GM19043 (cell line): ENCODE measurements around the gene CYP2C18.
A peak's percentile ranks its signal among the peaks of the same experiment; 100 is the strongest.
"Not testable (repeated sequence)": the region's sequence is repeated elsewhere in the genome, so short reads cannot be mapped to it uniquely, and the experiment has no call there.

ENCODE experiments used
- ATAC-seq: cut with Tn5 transposase; IDR thresholded peaks from one replicate; pipeline ENCODE4 v1.9.1; 2021; ENCODE audit warnings: low read depth; ENCODE audit not compliant: unreplicated experiment

The CYP2C18 gene

DNA sequence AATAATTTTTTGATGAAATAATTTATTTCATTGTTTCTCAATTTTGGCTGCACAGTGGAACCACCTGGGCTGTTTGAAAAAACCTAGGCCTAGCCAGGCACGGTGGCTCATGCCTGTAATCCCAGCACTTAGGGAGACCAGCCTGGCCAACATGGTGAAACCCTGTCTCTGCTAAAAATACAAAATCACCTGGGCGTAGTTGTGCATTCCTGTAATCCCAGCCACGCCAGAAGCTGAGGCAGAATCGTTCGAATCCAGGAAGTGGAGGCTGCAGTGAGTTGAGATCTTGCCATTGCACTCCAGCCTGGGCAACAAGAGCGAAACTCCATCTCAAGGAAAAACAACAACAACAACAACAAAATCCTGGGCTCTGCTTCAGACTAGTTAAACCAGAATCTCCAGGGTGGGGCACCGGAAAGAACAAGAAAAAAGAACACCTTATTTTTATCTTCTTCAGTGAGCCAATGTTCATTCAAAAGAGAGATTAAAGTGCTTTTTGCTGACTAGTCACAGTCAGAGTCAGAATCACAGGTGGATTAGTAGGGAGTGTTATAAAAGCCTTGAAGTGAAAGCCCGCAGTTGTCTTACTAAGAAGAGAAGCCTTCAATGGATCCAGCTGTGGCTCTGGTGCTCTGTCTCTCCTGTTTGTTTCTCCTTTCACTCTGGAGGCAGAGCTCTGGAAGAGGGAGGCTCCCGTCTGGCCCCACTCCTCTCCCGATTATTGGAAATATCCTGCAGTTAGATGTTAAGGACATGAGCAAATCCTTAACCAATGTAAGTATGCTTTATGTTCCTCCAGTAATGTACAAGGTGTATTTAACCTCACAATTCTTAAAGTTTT, at the start of gene CYP2C18:
CYP2C18 (plus strand) TSS at position 516 of the 841 bp plus-strand sequence; CDS start at position 607, 91 bp downstream.
- no peak for ATAC-seq

DNA sequence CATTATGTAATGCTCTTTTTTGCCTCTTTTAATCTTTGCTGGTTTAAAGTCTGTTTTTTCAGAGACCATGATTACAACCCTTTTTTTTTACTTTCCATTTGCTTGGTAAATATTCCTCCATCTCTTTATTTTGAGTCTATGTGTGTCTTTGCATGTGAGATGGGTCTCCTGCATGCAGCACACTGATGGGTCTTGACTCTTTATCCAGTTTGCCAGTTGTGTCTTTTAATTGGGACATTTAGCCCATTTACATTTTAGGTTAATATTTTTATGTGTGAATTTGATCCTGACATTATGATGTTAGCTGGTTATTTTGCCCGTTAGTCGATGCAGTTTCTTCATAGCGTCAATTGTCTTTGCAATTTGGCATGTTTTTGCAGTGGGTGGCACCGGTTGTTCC, 45.4 kb upstream of the CYP2C18 start:
- ATAC-seq: not testable (repeated sequence)

DNA sequence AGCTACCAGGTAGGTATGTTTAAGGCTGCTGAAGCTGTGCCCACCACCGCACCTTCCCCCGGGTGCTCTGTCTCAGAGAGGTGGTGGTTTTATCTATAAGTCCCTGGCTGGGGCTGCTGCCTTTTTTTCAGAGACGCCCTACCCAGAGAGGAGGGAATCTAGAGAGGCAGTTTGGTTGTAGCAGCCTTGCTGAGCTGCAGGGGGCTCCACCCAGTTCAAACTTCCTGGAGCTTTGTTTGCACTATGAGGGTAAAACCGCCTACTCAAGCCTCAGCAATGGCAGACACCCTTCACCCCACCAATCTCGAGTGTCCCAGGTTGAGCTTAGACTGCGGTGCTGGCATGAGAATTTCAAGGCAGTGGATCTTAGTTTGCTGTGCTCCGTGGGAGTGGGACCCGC, 43.6 kb upstream of the CYP2C18 start:
- ATAC-seq: no peak

DNA sequence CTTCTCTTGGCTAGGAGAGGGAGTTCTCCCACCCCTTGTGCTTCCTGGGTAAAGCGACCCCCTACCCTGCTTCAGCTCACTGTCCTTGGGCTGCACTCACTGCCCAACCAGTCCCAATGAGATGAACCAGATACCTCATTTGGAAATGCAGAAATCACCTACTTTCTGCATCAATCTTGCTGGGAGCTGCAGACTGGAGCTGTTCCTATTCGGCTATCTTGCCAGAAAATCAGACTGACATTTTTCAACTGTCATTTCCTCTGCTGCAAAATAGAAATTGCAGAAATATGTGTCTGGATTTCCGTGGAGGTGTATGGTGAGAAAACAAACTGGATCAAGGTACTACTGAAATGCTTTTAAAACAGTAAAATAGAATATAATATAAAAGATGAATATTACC, 43.0 kb upstream of the CYP2C18 start:
- no peak for ATAC-seq

DNA sequence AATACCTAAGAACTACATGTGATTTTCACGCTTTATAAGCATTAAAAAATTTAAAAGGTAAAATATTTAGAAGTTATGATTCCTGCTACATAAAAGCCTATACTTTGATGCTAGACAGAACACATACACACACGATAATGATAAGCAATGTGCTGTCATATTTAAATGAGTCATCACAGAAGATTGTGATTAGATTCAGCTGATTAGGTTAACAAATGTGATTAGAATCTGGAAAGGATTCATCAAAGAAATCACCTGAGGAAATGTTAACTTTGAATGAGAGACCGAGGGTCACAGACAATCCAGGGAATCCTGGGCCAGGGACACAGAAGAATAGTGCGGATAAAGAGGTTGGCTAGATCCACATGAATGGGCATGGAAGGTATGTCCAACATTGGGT, 42.0 kb upstream of the CYP2C18 start:
- no peak for ATAC-seq

DNA sequence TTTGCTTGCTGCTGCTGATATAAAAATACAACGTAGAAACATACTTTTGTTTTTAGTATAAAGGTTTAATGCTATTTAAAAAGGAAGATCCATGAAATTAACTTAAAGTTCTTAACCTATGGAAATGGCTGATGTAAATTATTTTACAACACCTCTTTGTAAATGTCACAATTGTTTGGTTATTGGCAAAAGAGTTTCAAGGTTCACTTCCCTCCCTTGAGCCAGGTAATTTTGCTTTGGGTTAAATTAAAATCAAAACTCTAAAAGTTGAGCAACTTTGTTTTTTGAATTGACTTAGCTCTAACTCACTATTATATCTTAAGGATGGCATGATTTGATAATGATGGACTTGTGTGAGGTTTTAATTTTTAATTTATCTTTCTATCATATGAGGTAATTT, 39.2 kb upstream of the CYP2C18 start:
- no peak for ATAC-seq

DNA sequence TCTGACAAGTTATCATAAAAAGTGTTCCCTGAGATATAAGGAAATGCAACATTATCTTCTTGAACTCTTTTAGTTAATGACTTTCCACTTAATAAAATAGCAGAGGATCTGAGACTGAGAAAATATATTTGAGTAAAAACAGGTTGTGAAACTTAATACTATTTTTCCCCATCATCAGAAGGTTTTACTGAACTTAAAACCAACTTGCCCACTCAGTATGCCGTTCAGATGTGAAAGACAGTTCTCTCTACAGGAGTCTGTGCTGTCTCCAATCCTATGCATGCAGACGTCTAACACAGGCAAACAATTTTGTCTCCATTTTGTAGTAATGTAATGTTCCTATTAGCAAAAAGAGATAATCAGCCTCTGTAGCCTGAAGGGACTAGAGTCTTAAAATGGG, 38.2 kb upstream of the CYP2C18 start:
- peak; percentile 78 for ATAC-seq

DNA sequence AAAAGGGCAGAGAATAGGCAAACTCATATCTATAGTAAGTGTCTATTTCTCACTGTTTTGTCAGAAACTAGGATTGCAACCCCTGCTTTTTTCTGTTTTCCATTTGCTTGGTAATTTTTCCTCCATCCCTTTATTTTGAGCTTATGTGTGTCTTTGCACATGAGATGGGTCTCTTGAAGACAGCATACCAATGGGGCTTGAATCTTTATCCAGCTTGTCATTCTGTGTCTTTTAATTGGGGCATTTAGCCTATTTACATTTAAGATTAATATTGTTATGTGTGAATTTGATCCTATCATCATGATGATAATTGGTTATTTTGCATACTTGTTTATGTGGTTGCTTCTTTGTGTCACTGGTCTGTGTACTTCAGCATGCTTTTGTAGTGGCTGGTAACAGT, 28.3 kb upstream of the CYP2C18 start:
- not testable (repeated sequence) for ATAC-seq

DNA sequence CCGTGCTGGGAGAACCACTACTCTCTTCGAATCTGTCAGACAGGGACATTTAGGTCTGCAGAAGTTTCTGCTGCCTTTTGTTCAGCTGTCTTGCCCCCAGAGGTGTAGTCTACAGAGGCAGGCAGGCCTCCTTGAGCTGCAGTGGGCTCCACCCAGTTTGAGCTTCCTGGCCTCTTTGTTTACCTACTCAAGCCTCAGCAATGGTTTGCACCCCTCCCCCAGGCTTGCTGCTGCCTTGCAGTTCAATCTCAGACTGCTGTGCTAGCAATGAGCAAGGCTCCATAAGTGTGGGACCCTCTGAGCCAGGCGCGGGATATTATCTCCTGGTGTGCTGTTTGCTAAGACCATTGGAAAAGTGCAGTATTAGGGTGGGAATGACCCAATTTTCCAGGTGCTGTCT, 20.5 kb upstream of the CYP2C18 start:
- ATAC-seq: not testable (repeated sequence)

DNA sequence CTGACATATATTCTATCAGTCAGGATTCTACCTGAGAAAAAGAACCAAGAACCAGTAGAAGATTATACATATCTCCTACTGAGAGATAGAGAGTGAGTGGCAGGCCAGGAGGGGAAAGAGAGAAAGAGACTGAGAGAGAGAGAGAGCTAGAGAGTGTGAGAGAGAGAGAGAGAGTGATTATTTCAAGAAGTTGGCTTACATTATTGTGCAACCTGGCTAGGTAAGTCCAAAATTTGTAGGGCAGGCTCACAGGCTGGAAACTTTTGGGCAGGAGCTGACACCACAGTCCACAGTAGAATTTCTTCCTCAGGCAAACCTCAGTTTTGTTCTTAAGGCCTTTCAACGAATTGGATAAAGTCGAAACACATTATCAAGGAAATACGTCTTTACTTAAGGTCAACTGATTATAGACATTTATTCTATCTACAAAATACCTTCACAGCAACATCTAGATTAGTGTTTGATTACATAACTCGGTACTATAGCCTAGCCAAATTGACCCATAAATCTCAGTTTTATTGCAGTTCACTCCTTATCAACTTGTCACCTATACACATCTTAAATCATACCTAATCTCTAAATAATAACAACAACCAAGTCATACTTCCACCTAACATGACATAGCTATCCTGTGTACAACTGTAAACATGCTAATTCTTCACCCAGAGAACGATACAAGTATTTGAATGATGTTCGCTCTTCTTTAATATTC, 17.0 kb upstream of the CYP2C18 start:
- no peak for ATAC-seq

DNA sequence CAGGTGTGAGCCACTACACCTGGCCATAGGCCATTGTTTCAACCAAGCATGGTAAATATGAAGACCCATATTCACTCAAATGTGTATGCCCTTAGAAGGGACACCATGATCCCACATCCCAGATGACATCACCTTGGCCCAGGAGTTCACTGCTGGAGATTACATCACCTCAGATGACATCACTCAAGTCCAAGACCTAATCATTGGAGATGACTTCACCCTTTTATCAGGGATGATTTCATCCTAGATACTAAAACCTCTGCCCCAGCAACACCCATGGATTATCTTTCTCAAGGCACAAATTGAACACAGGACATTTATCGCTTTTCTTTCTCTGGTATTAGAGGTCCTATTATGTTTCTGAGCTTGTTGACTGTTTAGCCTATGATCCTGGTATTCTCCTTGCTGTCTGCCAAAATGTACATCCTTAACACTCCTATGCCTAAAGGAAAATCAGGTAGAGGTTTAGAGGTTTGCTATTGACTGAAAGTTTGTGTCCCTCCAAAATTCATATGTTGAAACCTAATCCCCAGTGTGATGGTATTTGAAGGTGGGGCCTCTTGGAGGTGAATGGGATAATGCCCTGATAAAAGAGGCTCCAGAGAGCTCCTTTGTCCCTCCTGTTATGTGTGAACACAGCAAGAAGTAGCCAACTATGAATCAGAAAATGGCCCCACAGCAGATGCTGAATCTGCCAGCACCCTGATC, 9.8 kb upstream of the CYP2C18 start:
- no peak for ATAC-seq

DNA sequence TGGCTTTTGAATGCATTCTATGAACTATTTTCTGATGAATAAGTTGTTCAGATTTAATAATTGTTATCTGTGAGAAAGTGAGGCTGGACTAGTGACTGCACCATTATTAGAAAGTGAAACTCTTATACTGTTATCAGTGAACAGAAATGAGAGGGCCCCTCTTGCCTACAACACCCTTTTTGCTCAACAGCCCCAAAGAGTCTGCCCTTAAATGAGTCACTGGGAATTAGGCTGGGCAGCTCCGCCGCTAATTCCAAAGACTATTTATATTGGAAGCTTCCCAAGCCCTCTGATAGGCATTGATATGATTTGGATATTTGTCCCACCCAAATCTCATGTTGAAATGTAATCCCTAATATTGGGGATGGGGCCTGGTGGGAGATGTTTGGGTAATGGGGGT, 7.0 kb upstream of the CYP2C18 start:
- ATAC-seq: no peak

DNA sequence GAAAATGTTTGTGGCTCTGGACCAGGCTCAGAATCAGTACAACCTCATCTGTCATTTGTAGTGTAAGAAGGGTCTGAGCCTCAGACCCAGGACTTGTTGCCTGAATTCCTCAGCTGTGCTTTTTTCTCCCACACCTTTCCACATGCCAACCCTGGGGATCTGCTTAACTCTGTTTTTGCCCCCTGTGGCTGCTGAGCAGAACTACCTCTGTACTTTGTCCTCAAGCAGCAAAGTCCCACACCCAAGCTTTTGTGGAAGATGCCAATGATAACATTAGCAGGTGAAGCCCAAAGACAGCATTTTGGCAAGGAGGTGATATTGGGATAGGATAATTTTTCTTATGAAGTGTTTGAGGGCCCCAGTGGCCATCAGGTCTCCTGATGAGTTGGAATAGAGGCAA, 5.8 kb upstream of the CYP2C18 start:
- ATAC-seq: no peak

DNA sequence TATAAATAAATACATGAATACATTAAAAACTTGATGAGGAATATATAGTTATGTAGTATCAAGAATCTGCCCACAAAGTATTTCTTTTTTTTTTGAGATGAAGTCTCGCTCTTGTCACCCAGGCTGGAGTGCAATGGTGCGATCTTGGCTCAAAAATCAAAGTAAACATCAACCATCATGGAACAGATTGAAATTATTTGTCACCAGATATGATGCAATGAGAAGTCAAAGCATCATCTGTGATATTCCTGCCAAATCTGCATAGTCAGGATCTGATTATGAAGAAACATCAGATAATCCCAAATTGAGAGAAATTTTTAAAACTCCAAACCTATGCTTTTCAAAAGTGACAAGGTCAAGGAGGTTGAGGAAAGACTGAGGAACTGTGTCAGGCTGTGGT, 5.1 kb upstream of the CYP2C18 start:
- ATAC-seq: no peak

DNA sequence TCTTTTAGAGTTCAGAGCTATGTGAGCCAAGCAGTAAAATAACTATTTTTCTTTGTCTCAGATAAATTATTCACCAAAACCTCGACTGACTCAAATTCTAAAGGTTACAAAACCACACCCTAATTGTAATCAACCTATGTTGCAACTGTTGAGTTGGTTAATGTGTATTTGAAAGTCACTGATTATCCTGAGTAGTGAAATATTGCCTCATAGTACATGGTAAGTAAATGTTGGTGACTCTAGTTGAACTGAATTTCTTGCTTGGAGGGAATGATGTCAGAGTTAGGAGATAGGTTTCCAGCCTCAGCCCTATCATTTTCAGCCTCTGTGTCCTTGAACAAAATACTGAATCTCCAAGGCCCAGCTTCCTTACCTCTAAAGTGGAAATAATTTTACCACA, 3.0 kb upstream of the CYP2C18 start:
- peak; percentile 54 for ATAC-seq

DNA sequence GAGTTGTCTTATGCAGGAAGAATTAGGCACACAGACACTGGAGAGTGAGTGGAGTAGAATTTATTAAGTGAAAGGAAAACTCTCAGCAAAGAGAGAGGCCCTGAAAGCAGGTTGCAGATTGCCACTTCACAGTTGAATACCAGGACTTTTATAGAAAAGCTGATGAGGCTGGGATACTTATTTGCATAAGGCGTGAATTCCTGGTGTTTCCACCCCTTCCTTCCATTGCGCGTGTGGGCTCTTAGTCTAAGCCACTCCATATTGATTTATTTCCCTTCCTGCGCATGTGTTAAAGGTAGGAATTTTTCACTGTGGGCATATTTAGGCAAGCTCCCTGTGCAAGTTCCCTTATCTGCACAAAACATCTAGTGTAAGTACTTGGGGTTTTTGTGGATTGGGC, 893 bp upstream of the CYP2C18 start:
- not testable (repeated sequence) for ATAC-seq

DNA sequence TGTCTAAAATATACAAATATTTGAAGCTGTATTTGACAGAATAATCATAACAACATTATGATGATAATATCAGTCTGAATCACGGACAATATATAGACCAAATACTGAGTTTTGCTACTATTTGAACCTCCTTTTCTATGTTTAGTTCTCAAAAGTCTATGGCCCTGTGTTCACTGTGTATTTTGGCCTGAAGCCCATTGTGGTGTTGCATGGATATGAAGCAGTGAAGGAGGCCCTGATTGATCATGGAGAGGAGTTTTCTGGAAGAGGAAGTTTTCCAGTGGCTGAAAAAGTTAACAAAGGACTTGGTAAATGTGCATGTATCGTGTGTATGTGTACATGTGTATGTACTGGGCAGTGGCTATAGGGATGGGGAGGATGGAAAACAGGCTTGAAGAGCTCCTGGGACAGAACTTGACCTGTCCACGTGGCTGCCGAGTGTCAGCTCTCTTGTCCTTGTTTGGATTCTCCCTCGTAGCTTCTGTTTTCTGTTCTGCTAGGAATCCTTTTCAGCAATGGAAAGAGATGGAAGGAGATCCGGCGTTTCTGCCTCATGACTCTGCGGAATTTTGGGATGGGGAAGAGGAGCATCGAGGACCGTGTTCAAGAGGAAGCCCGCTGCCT, 4.2 kb downstream of the CYP2C18 start:
- ATAC-seq: no peak

DNA sequence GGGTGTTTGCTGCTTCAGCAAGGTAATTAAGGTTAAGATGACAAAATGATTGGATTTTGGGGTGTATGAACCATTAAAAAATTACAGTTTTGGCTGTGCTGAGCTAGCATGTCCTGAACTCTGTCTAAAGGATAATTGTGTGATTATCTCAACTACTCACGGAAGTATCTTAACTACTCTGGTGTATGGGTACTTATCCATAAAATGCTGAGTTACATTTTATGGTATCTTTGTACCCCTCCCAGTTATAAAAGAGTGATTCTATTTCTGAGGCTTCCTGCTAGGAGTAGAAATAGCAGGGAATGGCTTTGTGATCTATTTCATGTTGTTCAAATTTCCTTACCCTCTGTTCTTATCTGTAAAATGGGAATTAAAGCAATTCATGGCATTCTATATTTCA, 22.6 kb downstream of the CYP2C18 start:
- ATAC-seq: no peak

DNA sequence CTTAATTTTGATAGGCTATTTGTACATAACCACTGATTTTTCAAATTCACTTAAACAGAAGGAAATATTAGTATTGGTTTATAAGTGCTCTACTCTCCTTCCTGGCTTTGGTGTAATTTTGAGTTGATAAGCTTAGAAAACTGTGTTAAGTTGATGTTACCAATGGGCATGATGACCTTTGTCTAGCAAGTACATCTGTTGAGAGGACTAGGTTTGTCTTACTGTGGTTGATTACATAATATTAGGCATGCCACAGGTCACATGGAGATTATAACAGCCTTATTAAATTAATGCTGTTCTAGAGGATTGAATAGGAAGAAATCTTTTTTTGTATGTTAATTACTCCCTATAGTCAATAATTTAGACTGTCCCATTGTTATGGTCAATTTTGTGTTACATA, 27.0 kb downstream of the CYP2C18 start:
- no peak for ATAC-seq

DNA sequence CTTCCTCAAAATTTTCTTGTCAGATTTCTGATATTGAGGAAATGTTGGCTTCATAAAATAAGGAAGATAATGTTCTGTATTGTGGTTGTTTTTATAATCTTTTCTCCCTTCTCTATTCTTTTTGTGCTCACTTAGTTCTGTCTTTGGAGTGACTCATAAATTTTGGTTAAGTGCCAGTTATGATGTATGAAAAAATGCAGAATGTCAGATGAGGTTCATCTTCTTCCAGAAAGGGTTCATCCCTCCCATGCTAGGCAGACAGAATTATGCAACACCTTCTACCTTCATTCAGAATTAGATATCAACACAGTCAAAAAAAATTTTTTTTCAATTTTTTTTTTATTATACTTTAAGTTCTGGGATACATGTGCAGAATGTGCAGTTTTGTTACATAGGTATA, 42.3 kb downstream of the CYP2C18 start:
- no peak for ATAC-seq

DNA sequence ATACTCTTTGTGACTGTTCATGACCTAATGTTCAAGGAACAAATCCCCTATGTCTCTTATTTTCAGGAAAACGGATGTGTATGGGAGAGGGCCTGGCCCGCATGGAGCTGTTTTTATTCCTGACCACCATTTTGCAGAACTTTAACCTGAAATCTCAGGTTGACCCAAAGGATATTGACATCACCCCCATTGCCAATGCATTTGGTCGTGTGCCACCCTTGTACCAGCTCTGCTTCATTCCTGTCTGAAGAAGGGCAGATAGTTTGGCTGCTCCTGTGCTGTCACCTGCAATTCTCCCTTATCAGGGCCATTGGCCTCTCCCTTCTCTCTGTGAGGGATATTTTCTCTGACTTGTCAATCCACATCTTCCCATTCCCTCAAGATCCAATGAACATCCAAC, 51.7 kb downstream of the CYP2C18 start:
- no peak for ATAC-seq
